22Rv1 (cell line): ENCODE measurements around the gene NFE2L3.

Experiments
- H3K27ac ChIP-seq: fragments of 450-650 bp; 2 replicates; pipeline ENCODE4 v1.5.1; 2017
- CTCF ChIP-seq: fragments of 450-650 bp; IDR thresholded peaks from 2 replicates; pipeline ENCODE4 v1.5.1; 2017; ENCODE audit warnings: mild to moderate bottlenecking
- ZFX ChIP-seq: fragments of 450-650 bp; IDR thresholded peaks from 2 replicates; pipeline ENCODE4 v1.6.1; 2017; ENCODE audit warnings: antibody characterized with exemption, borderline replicate concordance

Gene NFE2L3

GRCh38 chr7:26178272-26178960 is 26.4 kb downstream of the NFE2L3 start:
- TF ChIP-seq CTCF: no peak

GRCh38 chr7:26179422-26179821 is 27.4 kb downstream of the NFE2L3 start:
- H3K27ac ChIP-seq: no peak overlapping the region

More at GRCh38 chr7:26178272-26178960, 26.4 kb downstream of the NFE2L3 start:
- H3K27ac ChIP-seq: no peak overlapping the region

GRCh38 chr7:26179826-26180497 is 28.0 kb downstream of the NFE2L3 start:
- TF ChIP-seq ZFX (no peak), CTCF (no peak)

More at GRCh38 chr7:26179422-26179821, 27.4 kb downstream of the NFE2L3 start:
- TF ChIP-seq ZFX: no peak
- no peak for TF ChIP-seq CTCF

GRCh38 chr7:26180792-26181198 is 28.8 kb downstream of the NFE2L3 start:
- TF ChIP-seq CTCF: no peak
- TF ChIP-seq ZFX: no peak

More at GRCh38 chr7:26179826-26180497, 28.0 kb downstream of the NFE2L3 start:
- no peak overlapping the region for H3K27ac ChIP-seq

GRCh38 chr7:26181474-26182227 is 29.7 kb downstream of the NFE2L3 start:
- TF ChIP-seq CTCF (no peak), ZFX (no peak)
- H3K27ac ChIP-seq: peak overlapping the region; percentile 55; the same call in 1 of the 2 replicates

More at GRCh38 chr7:26180792-26181198, 28.8 kb downstream of the NFE2L3 start:
- no peak overlapping the region for H3K27ac ChIP-seq

GRCh38 chr7:26182283-26182682 is 30.3 kb downstream of the NFE2L3 start:
- TF ChIP-seq ZFX (no peak), CTCF (no peak)
- peak overlapping the region; percentile 55 for H3K27ac ChIP-seq
